ENCODE results near the gene ITGA1.

Gene ITGA1

DNA sequence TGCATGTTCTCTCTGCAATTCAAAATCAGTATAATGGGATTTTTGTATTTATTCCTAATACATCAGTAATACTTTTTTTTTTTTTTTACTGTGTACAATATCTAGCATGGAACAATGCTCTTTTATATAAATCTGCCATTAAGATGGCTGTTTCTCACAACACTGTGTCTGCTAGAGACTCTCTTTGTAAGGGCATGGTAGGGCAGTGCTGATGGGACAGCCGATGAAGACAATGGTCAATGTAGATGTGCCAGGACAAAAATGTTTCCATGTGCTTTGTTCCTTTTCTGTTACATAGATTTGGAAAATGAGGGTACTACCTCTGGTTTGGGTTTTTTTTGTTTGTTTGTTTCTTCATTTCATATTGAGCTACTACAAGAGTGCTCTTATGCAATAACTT, 106.1 kb downstream of the ITGA1 start:
- Histone ChIP-seq H2AFZ (ENCODE audit: low read length, unreplicated experiment) (no peak overlapping the region), H3K36me3 (ENCODE audit: insufficient read depth, low read length) (peaks cover 3% of the 10 kb centered on the region; the same call in 1 of the 2 replicates), H3K79me2 (ENCODE audit: control insufficient read depth, insufficient read depth, low read length, unreplicated experiment) (no peaks in the 10 kb centered on the region), H3K4me1 (ENCODE audit: control insufficient read depth, insufficient read depth, low read length, unreplicated experiment) (peaks cover 30% of the 10 kb centered on the region), H3K4me3 (ENCODE audit: low read depth, low read length) (no peak overlapping the region), H3K27ac (ENCODE audit: low read depth, low read length) (no peak overlapping the region), H3K27me3 (ENCODE audit: insufficient read depth, low read length) (no peaks in the 10 kb centered on the region)

DNA sequence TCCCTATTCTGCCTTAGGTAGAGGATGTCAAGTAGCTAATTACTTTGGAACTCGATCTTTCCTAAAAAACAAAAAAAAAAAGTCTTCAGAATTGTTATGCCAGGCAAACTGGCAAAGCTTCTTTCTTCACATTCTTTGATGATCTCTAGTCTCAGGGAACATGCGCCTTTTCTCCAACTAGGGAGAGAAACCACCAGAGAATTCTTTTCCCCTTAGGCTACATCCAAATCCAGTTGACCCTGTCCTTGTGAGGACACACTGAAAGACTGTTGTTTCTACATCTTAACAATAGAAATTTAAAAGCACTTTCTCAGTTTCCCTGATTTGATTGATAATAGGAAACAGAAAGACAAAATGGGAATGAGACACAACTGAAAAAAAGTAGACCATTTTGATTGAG, 106.7 kb downstream of the ITGA1 start:
- H2AFZ ChIP-seq (ENCODE audit: low read length, unreplicated experiment) = no peak overlapping the region
- H3K79me2 ChIP-seq (ENCODE audit: control insufficient read depth, insufficient read depth, low read length, unreplicated experiment) = no peaks in the 10 kb centered on the region
- H3K4me3 ChIP-seq (ENCODE audit: low read depth, low read length) = no peak overlapping the region
- H3K36me3 ChIP-seq (ENCODE audit: insufficient read depth, low read length) = peaks cover 5% of the 10 kb centered on the region; the same call in 1 of the 2 replicates
- H3K27me3 ChIP-seq (ENCODE audit: insufficient read depth, low read length) = no peaks in the 10 kb centered on the region
- H3K27ac ChIP-seq (ENCODE audit: low read depth, low read length) = no peak overlapping the region
- peaks cover 30% of the 10 kb centered on the region for H3K4me1 ChIP-seq (ENCODE audit: control insufficient read depth, insufficient read depth, low read length, unreplicated experiment)

GRCh38 chr5:52895075-52895474, 107.4 kb downstream of the ITGA1 start:
- no peaks in the 10 kb centered on the region for H3K27me3 ChIP-seq (ENCODE audit: insufficient read depth, low read length)
- no peak overlapping the region for H3K4me3 ChIP-seq (ENCODE audit: low read depth, low read length)
- no peak overlapping the region for H2AFZ ChIP-seq (ENCODE audit: low read length, unreplicated experiment)
- no peak overlapping the region for H3K27ac ChIP-seq (ENCODE audit: low read depth, low read length)
- H3K36me3 ChIP-seq (ENCODE audit: insufficient read depth, low read length) = peaks cover 8% of the 10 kb centered on the region; the same call in 1 of the 2 replicates
- no peaks in the 10 kb centered on the region for H3K79me2 ChIP-seq (ENCODE audit: control insufficient read depth, insufficient read depth, low read length, unreplicated experiment)
- peaks cover 30% of the 10 kb centered on the region for H3K4me1 ChIP-seq (ENCODE audit: control insufficient read depth, insufficient read depth, low read length, unreplicated experiment)

DNA sequence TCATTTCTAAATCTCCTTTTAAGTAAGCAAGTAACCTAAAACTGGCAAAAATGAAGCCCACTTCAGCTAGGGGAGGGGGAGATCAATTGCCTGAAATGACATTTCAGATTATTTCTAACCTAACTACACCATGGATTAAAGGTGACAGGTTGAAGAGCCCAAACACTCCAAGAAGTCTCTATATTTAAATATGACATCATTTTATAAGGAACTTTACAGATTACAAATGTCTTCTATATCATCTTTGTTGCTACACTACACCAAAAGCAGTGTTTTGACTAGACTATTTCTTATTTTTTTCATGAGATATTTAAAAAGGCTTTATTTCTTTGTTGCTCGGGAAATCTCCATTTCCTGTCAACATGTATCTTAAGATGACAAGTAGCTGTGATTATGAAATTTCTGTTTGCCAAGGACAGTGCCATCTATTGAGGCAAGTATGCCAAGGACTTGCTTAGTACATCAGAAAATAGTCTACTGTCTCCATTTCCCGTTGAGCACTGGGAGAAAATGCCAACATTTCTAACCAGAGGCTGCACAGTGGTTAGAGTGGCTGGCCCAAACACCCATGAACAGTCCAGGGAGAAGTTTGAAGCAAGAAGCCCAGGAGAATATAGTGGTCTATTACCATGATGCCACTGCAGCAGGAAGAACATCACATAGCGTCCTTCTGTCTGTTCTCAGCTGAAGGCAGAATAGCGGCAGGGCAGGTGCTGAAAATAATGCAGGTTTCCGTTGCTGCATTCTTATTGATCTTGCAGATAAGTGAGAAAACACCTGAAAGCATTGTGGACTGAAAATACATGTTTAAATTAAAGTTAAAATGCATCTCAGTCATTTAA, 108.1 kb downstream of the ITGA1 start:
- no peaks in the 10 kb centered on the region for H3K27me3 ChIP-seq (ENCODE audit: insufficient read depth, low read length)
- no peak overlapping the region for H2AFZ ChIP-seq (ENCODE audit: low read length, unreplicated experiment)
- H3K4me3 ChIP-seq (ENCODE audit: low read depth, low read length) = no peak overlapping the region
- no peaks in the 10 kb centered on the region for H3K79me2 ChIP-seq (ENCODE audit: control insufficient read depth, insufficient read depth, low read length, unreplicated experiment)
- H3K4me1 ChIP-seq (ENCODE audit: control insufficient read depth, insufficient read depth, low read length, unreplicated experiment) = peaks cover 30% of the 10 kb centered on the region
- peaks cover 8% of the 10 kb centered on the region; the same call in 1 of the 2 replicates for H3K36me3 ChIP-seq (ENCODE audit: insufficient read depth, low read length)
- no peak overlapping the region for H3K27ac ChIP-seq (ENCODE audit: low read depth, low read length)

DNA sequence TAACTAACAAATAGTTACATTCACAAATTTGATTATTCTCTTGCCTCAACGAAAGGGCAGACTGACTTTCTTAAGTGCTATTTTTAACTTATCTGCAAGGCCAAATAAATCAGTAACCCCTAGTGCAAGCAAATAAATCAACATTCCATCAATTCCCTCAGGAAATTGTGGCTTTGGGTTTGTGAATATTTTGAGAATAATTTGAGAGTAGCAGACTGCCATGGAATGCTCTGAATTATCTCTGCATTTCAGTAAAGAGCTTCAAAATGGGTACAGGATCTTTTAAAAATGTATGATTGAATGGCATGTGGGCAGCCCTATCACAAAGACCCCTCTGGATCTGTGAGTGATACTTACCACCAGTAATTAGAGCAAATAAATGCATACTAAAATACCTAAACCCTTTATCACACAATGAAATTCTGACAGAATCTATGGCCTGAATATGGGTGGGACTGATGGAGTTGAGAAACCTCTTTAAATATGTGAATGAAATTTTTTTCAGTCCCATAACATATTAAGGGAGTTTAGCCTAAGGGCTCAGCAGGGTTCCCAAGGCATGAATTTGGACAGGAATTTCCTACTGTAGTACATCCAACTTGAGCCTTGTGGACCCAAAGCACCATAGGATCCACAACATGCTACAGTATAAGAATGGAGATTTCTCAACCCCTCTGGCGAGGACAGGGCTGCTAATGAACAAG, 109.0 kb downstream of the ITGA1 start:
- H3K36me3 ChIP-seq (ENCODE audit: insufficient read depth, low read length) = peaks cover 17% of the 10 kb centered on the region
- no peak overlapping the region for H3K4me3 ChIP-seq (ENCODE audit: low read depth, low read length)
- peak overlapping the region; percentile 11; the same call in 1 of the 2 replicates for H3K27ac ChIP-seq (ENCODE audit: low read depth, low read length)
- H3K27me3 ChIP-seq (ENCODE audit: insufficient read depth, low read length) = no peaks in the 10 kb centered on the region
- no peak overlapping the region for H2AFZ ChIP-seq (ENCODE audit: low read length, unreplicated experiment)
- no peaks in the 10 kb centered on the region for H3K79me2 ChIP-seq (ENCODE audit: control insufficient read depth, insufficient read depth, low read length, unreplicated experiment)
- peaks cover 30% of the 10 kb centered on the region for H3K4me1 ChIP-seq (ENCODE audit: control insufficient read depth, insufficient read depth, low read length, unreplicated experiment)

GRCh38 chr5:52897238-52897614, 109.5 kb downstream of the ITGA1 start:
- H3K4me1 ChIP-seq (ENCODE audit: control insufficient read depth, insufficient read depth, low read length, unreplicated experiment) = peaks cover 30% of the 10 kb centered on the region
- H3K36me3 ChIP-seq (ENCODE audit: insufficient read depth, low read length) = peaks cover 23% of the 10 kb centered on the region
- no peaks in the 10 kb centered on the region for H3K27me3 ChIP-seq (ENCODE audit: insufficient read depth, low read length)
- no peak overlapping the region for H2AFZ ChIP-seq (ENCODE audit: low read length, unreplicated experiment)
- no peaks in the 10 kb centered on the region for H3K79me2 ChIP-seq (ENCODE audit: control insufficient read depth, insufficient read depth, low read length, unreplicated experiment)
- H3K4me3 ChIP-seq (ENCODE audit: low read depth, low read length) = no peak overlapping the region
- H3K27ac ChIP-seq (ENCODE audit: low read depth, low read length) = 0 out of 2 replicates have a peak overlapping the region, but pooled peaks have one; percentile 11

- Histone ChIP-seq H2AFZ (ENCODE audit: low read length, unreplicated experiment) (no peak overlapping the region), H3K4me1 (ENCODE audit: control insufficient read depth, insufficient read depth, low read length, unreplicated experiment) (peaks cover 18% of the 10 kb centered on the region), H3K4me3 (ENCODE audit: low read depth, low read length) (no peak overlapping the region), H3K36me3 (ENCODE audit: insufficient read depth, low read length) (peaks cover 31% of the 10 kb centered on the region), H3K27ac (ENCODE audit: low read depth, low read length) (no peak overlapping the region), H3K79me2 (ENCODE audit: control insufficient read depth, insufficient read depth, low read length, unreplicated experiment) (no peaks in the 10 kb centered on the region), H3K27me3 (ENCODE audit: insufficient read depth, low read length) (no peaks in the 10 kb centered on the region)
Observed at GRCh38 chr5:52898961-52899680, 111.4 kb downstream of the ITGA1 start.

- Histone ChIP-seq H3K79me2 (ENCODE audit: control insufficient read depth, insufficient read depth, low read length, unreplicated experiment) (no peaks in the 10 kb centered on the region), H3K27ac (ENCODE audit: low read depth, low read length) (no peak overlapping the region), H2AFZ (ENCODE audit: low read length, unreplicated experiment) (no peak overlapping the region)
Observed at GRCh38 chr5:52903142-52903541, 115.4 kb downstream of the ITGA1 start.

DNA sequence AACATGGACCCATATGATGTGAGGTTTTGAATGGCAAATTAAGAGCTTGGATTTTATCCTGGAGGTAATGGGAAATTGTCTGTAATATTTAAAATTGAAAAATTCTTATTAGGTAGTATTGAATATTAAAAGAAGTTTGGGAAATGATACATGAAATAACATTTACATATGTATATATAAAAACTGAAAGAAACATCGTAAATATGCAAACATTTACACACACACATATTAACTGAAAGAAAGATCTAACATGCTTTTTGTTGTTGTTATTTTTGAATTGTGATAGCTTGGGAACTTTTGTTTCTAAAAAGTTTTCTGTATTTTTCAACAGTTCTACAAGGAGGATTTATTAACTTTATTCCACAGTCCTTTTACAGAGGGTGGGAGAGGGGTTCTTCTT, 118.6 kb downstream of the ITGA1 start:
- Histone ChIP-seq H3K36me3 (ENCODE audit: insufficient read depth, low read length) (peaks cover 17% of the 10 kb centered on the region), H3K4me1 (ENCODE audit: control insufficient read depth, insufficient read depth, low read length, unreplicated experiment) (no peaks in the 10 kb centered on the region), H3K79me2 (ENCODE audit: control insufficient read depth, insufficient read depth, low read length, unreplicated experiment) (no peaks in the 10 kb centered on the region), H3K27me3 (ENCODE audit: insufficient read depth, low read length) (no peaks in the 10 kb centered on the region), H2AFZ (ENCODE audit: low read length, unreplicated experiment) (no peak overlapping the region), H3K4me3 (ENCODE audit: low read depth, low read length) (no peak overlapping the region), H3K27ac (ENCODE audit: low read depth, low read length) (no peak overlapping the region)

More at GRCh38 chr5:52903142-52903541, 115.4 kb downstream of the ITGA1 start:
- H3K27me3 ChIP-seq (ENCODE audit: insufficient read depth, low read length) = no peaks in the 10 kb centered on the region
- H3K4me3 ChIP-seq (ENCODE audit: low read depth, low read length) = no peak overlapping the region
- no peaks in the 10 kb centered on the region for H3K4me1 ChIP-seq (ENCODE audit: control insufficient read depth, insufficient read depth, low read length, unreplicated experiment)
- H3K36me3 ChIP-seq (ENCODE audit: insufficient read depth, low read length) = peaks cover 31% of the 10 kb centered on the region

- no peaks in the 10 kb centered on the region for H3K4me1 ChIP-seq (ENCODE audit: control insufficient read depth, insufficient read depth, low read length, unreplicated experiment)
- peaks cover 12% of the 10 kb centered on the region for H3K36me3 ChIP-seq (ENCODE audit: insufficient read depth, low read length)
- no peak overlapping the region for H3K4me3 ChIP-seq (ENCODE audit: low read depth, low read length)
- no peaks in the 10 kb centered on the region for H3K79me2 ChIP-seq (ENCODE audit: control insufficient read depth, insufficient read depth, low read length, unreplicated experiment)
- H3K27ac ChIP-seq (ENCODE audit: low read depth, low read length) = no peak overlapping the region
- no peaks in the 10 kb centered on the region for H3K27me3 ChIP-seq (ENCODE audit: insufficient read depth, low read length)
- H2AFZ ChIP-seq (ENCODE audit: low read length, unreplicated experiment) = no peak overlapping the region
Observed at GRCh38 chr5:52906845-52907244, 119.1 kb downstream of the ITGA1 start.
